A172 (cell line): ENCODE data around the gene WFDC6. TPM values are rescaled to one million over a fixed set of nuclear protein-coding genes. Genes with fewer than 3 reads are reported as not detected.
A peak's percentile ranks its signal among the peaks of the same experiment; 100 is the strongest.
"Not testable (repeated sequence)": the region's sequence is repeated elsewhere in the genome, so short reads cannot be mapped to it uniquely, and the experiment has no call there.

ENCODE experiments used
- DNase-seq: peaks from one replicate; pipeline ENCODE4 v3.0.0-alpha.2; 2015; ENCODE audit warnings: low spot score
- total RNA-seq: library from RNA; depleted of rRNA; stranded (reverse); fragments of >200 nt; shearing (Covaris generic); gene quantifications from 2 replicates; pipeline ENCODE4 v1.2.3, GENCODE V29; 2014; rRNA removed

WFDC6 gene
- total RNA-seq: not detected in 2 replicates

DNA sequence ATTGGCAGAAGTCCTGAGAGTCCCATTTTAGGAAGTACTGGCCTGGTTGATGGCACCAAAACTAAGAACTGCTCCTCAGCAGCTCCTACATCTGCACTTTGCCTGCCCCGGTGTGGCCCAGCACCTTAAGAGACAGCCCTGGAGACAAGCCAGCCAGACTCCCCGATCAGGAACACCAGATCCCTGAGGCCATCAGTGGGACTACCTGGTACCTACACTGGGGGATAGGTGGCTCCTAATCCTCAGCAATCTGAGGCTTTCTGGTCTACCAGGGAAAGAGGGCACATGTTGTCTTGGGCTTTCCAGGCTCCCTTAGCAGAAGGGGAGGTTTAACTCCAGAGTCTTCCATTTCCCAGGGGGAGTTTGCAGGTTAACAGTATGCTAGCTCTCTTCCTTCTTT lies at the start of gene WFDC6:
Gene WFDC6 (minus strand): TSS at position 101 of the 400 bp plus-strand sequence. CDS start 75 bp downstream, at position 26.
- no peak for DNase-seq

DNA sequence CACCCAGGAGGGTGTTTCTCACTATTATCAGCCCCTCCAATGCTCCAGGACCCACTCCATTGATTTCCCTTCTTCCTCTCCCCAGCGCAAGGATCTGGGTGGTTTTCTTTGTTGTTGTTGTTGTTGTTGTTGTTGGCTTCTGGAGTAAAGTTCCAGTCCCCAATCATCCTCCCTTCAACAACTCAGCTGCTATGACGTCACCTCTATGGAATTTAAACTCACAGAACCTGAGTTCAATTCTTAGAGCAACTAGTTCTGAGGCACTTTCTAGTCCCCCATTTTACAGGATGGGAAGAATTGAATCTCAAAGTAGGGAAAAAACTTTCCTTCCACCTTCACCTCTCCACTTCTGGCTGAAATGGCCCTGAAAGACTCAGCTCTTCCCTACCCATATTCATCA lies 49.5 kb upstream of the WFDC6 start:
- no peak for DNase-seq

DNA sequence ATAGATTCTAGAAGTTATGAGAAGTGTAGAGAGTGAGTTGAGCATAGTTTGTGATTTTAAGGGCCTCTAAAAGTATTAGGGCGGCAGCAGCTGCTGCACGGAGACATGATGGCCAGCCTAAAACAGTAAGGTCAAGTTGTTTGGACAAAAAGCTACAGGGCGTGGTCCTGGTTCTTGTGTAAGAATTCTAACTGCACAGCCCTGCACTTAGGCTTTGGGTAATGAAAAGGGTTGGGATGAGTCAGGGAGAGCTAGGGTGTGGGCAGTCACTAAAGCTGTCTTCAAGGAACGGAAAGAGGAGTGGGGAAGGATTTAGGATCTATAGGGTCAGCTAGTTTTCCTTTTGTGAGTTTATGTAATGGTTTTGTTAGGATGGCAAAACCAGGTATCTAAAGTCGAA lies 46.7 kb upstream of the WFDC6 start:
- DNase-seq: not testable (repeated sequence)

DNA sequence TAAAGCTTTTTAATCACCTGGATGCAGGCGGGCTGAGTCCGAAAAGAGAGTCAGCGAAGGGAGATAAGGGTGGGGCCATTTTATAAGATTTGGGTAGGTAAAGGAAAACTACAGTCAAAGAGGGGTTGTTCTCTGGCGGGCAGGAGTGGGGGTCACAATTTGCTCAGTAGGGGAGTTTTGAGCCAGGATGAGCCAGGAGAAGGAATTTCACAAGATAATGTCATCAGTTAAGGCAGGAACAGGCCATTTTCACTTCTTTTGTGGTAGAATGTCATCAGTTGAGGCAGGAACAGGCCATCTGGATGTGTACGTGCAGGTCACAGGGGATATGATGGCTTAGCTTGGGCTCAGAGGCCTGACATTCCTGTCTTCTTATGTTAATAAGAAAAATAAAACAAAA lies 45.0 kb upstream of the WFDC6 start:
- not testable (repeated sequence) for DNase-seq

DNA sequence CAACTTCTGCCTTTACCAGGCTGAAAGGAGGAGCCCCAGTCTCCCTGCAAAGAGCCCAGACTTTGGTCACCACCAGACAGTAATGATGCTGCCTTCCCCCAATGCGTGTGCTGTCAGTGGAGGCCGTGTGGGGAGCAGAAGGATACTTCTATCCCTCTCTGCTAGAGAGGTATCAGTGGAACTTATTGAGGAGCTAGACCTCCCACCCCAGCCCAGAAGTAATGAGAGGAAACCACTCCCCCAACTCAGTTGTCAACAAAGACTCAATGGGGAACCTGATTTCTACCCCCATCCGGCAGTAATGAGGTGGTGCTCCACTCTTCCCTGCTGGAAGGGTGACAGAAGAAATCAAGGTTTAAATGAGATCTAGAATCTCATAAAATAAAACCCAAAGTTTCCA lies 44.2 kb upstream of the WFDC6 start:
- DNase-seq: no peak

DNA sequence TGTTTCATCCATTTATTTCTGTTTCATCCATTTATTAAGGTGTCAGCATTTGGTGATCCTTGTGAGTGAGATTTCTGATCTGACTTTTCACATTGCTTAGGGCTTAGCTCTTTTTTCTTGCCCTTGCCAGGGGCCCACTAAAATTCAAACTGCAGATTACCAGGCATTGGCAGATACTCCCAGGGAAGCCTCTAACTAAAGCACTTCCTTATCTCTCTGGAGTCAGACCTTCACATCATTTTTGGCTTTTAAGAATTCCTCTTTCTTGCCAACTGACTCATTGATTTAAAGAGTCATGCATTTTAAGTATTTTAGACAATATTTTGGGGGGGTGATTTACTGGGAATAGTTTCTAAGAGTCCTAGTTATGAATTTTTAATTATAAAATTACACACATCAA lies 42.4 kb upstream of the WFDC6 start:
- DNase-seq: no peak

DNA sequence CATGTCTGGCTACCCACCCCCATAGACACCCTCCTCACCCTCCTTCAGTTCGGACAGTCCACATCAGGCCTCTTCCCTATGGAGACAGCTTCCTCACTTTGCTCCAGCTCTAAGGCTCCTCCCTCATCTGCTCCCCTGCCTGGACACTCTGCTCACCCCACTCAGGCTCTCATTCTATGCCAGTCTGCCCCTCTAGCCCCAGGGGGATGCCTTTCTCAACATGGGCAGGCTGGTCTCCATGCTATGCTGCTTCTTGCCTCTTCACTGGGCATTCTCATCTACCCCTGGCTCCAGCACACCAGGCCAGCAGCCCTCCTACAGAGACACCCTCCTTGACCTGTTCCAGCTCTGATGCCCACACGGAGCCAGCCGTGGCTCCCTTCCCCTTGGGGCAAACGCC lies 39.9 kb upstream of the WFDC6 start, which contains the start of gene WFDC8:
Gene WFDC8 (minus strand): TSS at position 101 of the 400 bp plus-strand sequence. CDS start 37 bp downstream, at position 64.
- DNase-seq: no peak

DNA sequence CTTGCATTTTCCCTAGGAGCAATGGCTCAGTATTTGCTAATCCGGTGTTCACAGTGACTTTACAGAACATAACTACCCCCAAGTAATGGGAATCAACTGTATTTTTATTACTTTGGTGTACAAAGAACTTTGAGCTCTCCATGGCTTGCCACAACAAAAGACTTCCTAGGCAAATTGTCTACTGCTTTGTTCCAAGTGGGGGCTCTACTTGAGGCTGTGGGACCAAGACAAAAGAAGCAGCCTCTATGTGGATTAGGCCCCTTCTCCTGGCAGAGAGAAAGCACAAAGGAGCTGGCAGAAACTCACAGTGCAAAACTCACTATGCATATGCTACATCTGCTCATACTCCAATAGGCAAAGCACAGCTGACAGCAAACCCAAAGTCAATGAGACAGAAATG lies 38.9 kb upstream of the WFDC6 start:
- DNase-seq: no peak

DNA sequence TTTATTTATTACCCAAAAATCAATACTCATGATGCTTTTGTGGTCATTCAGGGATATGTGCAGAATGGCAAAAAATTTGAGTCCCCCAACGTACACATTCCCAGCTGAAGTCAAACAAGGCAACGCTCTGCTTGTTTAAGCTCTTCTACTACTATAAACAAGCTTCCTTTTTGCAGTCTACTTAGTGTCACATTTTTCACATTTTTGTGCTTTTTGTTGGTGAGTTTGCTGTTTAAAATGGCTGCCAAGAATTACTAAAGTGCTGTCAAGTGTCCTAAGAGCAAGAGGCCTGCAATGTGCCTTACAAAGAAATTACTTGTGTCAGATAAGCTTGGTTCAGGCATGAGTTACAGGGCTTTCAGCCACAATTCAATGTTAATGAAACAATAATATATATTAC lies 37.7 kb upstream of the WFDC6 start:
- no peak for DNase-seq

DNA sequence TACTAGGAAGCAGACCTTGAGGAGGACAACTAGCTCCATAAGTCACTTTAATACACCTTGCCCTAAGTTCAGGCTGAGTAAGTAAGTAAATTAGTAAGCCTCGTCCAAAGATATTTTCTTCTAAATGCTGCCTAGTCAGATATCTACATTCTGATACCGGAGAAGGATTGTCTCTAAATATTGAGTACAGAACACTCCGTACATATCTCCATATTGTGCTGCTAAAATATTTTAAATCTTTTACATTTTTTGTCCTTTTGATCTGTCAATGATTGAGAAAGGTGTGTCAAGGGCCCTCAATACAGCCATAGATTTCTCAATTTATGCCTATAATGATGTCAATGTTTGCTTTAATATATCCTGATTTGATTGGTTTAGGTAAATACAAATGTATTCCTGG lies 36.6 kb upstream of the WFDC6 start:
- no peak for DNase-seq

DNA sequence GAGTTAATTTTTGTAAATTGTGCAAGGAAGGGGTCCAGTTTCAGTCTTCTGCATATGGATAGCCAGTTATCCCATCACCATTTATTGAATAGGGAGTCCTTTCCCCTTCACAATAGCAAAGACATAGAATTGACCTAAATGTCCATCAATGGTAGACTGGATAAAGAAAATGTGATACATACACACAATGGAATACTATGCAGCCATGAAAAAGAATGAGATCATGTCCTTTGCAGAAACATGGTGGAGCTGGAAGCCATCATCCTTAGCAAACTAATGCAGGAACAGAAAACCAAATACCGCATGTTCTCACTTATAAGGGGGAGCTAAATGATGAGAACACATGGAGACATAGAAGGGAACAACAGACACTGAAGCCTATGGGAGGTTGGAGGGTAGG lies 30.4 kb upstream of the WFDC6 start:
- DNase-seq: not testable (repeated sequence)

DNA sequence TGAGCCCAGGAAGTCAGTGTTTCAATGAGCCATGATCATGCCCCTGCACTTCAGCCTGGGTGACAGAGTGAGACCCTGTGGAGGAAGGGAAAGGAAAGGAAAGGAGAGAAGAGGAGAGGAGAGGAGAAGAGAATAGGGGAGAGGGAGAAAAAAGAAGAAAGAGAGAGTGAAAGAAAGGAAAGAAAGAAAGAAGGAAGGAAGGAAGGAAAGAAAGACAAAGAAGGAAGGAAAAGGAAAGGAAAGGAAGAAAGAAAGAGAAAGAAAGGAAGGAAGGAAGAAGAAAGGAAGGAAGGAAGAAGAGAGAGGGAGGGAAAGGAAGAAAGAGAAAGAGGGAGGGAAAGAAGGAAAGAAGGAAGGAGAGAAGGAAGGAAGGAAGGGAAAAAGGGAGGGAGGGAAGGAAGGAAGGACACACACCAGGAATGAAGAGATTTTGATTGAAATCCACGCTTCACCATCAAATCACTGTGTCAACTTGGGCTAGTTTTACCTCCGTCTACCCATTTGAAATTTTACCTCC lies 25.5 kb upstream of the WFDC6 start:
- no peak for DNase-seq

DNA sequence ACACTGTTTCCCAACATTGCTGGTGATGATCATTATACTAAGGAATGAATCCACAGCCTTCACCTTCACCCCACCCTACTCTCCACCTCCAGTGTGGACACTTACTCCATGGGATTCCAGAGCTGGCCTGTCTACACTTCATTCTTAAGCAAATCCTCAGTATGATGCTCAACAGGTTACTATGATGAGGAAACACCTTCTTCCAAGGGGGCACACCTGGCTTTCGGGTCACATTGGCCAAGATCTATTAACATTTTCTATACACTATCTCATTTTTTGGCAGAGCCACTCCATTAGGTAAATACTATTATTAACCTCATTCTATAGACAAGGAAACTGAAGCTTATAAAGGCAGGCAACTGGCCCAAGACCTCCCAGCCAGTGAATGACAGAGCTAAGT lies 15.9 kb upstream of the WFDC6 start:
- DNase-seq: no peak

DNA sequence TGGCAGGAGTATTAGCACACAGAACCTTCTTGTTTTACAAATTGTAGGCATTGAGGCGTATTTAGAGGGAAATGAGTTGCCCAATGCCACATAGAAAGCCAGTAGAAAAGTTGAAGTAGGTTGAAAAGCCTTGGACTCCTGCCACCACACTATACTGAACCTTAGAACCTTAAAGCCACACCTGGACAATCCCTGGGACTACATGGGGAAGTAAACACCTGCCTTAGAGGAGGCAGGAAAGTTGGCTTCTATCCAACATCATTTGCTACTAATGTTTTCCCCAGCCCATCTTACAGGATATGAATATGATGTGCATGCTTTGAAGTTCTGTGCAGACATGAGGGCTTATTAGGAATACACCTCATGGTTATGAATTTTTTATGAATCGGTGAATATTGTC lies 13.2 kb upstream of the WFDC6 start:
- DNase-seq: no peak

DNA sequence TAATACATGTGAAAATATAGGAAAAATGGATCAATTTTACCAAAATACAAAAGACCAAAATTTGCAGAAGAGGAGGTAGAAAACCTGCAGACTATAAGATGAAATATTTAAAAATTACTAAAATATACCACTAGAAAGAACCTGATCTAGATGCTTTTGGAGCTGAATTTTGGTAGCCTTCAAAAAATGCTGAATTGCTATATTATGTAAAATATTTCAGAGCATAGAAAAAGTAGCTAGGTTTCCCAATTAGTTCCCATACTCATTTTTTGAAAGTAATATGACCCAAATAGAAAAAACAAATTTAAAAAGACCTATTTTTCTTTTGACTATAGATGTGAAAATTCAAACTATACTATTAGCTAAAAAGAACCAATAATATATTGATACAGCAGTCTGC lies 11.5 kb upstream of the WFDC6 start:
- DNase-seq: no peak

DNA sequence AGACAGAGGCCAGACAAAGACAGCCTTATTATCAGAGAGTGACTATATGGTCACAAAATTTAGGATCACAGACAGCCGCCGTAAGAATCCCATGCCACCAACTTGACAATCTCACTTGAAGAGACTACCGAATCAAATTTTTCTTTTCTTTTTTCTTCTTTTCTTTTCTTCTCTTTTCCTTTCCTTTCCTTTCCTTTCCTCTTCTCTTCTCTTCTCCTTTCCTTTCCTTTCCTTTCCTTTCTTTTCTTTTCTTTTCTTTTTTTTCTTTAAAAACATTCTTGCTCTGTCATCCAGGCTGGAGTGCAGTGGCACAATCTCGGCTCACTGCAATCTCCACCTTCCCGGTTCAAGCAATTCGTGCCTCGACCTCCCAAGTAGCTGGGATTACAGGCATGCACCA lies 9.1 kb upstream of the WFDC6 start:
- DNase-seq: no peak

DNA sequence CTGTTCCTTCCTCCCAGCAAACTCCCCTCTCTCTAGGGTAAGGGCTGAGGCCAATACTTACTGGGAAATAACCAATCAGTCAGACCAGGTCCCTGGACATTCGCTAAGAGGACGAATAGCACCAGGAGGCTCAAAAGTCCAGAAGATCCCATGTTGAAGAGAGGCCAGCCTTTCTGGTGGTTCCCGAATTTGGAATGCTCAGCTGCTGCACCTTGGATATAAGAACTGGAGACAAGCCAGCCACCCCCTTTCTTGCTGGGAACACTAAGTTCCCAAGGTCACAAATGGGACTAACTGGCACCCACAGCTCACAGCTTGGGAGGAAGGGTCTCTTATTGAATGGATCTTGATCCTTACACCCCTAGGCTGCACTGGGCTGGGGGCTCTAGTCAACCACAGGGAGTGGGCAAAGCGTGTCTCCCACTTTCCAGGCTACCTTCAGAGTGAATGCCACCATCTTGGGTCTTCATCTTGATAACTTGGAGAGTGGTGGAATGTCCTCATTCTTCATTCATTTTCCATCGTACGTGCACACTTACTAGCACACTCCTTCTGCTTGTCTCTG lies 8.0 kb upstream of the WFDC6 start, which contains the start of gene EPPIN:
Gene EPPIN (minus strand): TSS at position 196 of the 565 bp plus-strand sequence. CDS start 44 bp downstream, at position 152.
- DNase-seq: no peak

DNA sequence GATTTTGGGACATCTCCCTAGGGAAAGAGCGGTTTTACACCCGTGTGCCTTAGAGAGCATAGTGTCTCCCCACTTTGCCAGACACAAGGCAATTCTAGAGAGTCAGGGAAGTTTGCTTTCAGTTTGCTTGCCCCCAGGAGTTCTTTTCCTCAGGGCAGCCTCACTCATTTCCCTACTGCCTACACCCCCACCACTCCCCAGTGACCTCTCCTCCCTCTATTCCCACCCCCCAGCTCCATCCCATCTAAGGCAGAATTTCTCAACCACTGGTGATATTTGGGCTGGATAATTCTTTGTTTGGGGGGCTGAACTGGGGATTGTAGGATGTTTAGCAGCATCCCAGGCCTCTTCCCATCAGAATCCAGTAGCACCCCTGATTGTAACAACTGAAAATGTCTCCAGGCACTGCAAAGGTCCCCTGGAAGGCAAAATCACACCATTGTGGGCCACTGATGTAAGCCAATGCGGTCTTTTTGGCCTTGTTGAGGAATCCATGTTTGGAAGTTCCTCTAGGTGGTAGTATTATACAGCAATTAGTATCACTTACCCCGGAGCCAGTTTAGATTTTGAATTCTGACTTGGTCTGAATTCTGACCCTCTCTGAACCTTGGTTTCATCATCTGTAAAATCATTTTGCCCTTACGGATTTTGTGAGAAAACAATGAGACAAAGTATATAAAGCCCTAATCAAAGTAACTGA lies 6.6 kb upstream of the WFDC6 start:
- peak; percentile 19 for DNase-seq

DNA sequence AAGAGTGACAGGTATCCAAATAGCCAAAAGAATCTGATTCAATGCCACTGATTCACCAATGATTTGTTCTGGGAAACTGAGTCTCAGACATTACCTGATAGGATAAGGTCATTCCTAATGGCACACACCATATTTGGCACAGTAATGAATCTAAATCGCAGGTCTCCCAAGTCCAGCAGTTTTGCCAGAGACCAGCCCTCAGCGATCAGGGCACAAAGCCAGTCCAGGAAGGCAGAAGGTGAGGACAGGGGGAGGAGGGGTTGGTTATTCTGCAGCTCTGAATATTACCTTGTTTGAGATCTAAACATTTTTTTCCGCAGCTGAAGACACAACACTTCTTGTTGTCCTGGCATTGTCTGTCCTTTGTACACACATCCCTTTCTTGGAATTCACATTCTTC lies 6.1 kb upstream of the WFDC6 start:
- DNase-seq: no peak

DNA sequence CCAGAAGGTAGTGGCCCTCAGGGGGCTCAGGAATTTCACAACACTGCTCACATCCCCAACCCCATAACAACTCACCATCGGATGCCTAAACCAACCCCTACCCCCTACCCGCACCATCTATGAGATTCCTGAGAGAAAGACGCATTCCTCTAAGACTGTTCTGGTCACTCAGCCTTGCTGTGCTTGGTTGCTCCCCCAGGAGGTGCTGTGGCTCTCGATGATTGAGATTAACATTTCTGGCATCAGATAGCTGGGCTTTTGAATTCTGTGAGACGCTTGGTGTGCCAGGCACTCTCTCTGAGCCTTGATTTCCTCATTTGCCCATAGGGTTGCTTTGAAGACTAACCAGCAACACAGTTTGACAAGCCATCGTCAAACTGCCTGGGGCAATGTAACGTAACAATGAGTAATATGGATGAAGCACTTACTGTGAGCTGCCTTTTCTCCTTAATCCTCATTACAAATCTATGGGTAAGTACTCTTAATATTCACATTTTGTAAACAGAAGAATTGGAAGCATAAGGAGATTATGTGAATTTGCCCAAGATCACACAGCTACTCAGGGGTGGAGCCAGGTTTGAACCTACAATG lies 978 bp downstream of the WFDC6 start:
- no peak for DNase-seq

DNA sequence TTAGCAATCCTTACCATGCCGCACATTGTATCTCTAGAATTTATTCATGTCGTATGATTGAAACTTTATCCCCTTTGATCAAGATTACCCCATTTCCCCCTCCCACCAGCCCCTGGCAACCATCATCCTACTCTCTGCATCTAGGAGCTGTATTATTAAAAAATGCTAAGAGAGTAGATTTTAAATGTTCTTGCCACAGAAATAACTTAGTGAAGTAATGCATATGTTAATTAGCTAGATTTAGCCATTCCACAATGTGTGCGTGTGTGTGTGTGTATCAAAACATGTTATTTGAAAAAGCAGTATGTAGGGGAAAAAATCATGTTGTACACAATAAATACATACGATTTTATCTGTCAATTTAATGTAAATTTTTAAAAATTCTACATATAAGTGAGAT lies 12.0 kb downstream of the WFDC6 start:
- no peak for DNase-seq

DNA sequence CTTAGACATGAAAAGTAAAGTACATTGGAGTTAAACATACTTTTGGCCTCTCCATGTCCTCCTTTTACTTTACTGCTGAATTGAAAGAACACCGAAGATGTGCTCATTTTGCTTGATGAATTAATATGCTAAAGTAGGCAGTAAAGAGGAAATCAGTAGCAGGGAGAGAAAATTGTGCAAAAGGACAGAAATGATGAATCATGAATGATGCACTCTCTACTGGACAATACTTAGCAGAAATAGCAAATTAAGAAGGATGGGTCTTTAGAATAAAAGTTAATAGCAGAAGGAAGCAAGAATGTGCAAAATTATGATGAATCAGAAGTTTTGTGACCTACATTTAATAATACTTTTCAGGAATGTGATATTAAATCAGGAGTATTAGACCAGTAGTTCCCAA lies 15.5 kb downstream of the WFDC6 start:
- DNase-seq: no peak

DNA sequence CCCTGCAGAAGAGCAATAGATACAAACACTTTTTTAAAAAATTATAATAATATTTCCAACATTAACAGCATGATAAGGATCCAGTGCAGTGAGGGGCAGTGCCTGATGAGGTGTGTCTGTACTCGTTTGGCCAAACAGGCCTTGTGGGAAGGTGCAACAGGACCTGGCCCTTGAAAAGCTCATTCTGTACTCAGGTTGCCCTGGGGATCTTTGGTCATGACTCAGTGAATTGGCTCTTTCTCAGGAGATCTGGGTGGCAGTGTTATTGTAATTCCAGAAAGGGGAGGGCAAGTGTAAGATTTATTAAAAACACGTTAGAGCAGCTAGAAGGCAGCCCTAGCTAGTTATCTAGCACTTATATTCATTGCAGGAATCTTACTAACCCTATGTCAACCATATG lies 21.0 kb downstream of the WFDC6 start:
- peak; percentile 38 for DNase-seq
